K562 (cell line): ENCODE measurements around the gene FAM193A. TPM values are rescaled to one million over a fixed set of nuclear protein-coding genes. Genes with fewer than 3 reads are reported as not detected.

ENCODE experiments used
- ATAC-seq: fragments of 200-7000 bp; cut with Tn5 transposase; 3 replicates; pipeline ENCODE4 v1.9.1; 2020; ENCODE audit warnings: moderate library complexity
- BruUV-seq: library from RNA; stranded (reverse); fragments of 400-500 nt; replicated peaks from 2 replicates; lab custom pipeline; 2021; lab: Mats Ljungman, UMichigan
- CTCF ChIA-PET: fragments of 300-600 bp; formaldehyde crosslinking; extraction: SDS; loops from one replicate; lab custom pipeline; 2021; ENCODE audit warnings: low intra/inter-chr PET ratio; lab: Yijun Ruan, JAX
- POLR2A ChIA-PET: fragments of 300-600, 350-650 bp; sonication (Branson Sonifier 250); formaldehyde crosslinking; extraction: SDS; loops from one replicate; lab custom pipeline; 2021; ENCODE audit warnings: antibody characterized with exemption, inconsistent platforms; lab: Yijun Ruan, JAX
- DNase-seq, 4 experiments: peaks; one replicate each; pipeline versions ENCODE4 v3.0.0 to v3.0.0-alpha.2; 2011 to 2018; ENCODE audit warnings: low spot score in 3 of 4, mixed read lengths in 3 of 4; ENCODE audit errors: extremely low read depth in 1 of 4
- FAIRE-seq: peaks from 2 replicates; lab custom pipeline; 2011; peaks lifted over from hg19 to GRCh38; lab: Jason Lieb, UNC
- H2AFZ ChIP-seq: 2 replicates; pipeline ENCODE4 v1.6.0; 2011; ENCODE audit warnings: low read depth, low read length, control low read depth, inconsistent platforms
- H3K27ac ChIP-seq: fragments of 200-600 bp; 3 replicates; pipeline ENCODE4 v1.8.0; 2011; ENCODE audit warnings: low read depth, mild to moderate bottlenecking, control low read depth, inconsistent platforms, low read length, moderate library complexity, mixed read lengths; ENCODE audit errors: extremely low read depth
- H3K27me3 ChIP-seq, 2 experiments: fragments of 300-600 bp in 1 of 2; 2 replicates in 1 of 2; 3 replicates in 1 of 2; pipeline versions ENCODE4 v1.6.0 to v1.8.0; 2011; ENCODE audit warnings: inconsistent platforms in 2 of 2, low read length in 2 of 2, mild to moderate bottlenecking in 1 of 2, mixed read lengths in 1 of 2, moderate library complexity in 1 of 2; ENCODE audit not compliant: control insufficient read depth in 2 of 2, insufficient read depth in 2 of 2
- H3K36me3 ChIP-seq: fragments of 300-600 bp; 3 replicates; pipeline ENCODE4 v1.8.0; 2011; ENCODE audit warnings: mild to moderate bottlenecking, low read length, inconsistent platforms; ENCODE audit not compliant: control insufficient read depth, insufficient read depth
- H3K4me1 ChIP-seq, 2 experiments: fragments of 200-600 bp in 1 of 2; replicated peaks in 1 of 2; 2 replicates in 1 of 2; 3 replicates in 1 of 2; pipeline versions ENCODE4 v1.5.1 to v1.8.0; 2011; ENCODE audit warnings: inconsistent platforms in 2 of 2, low read length in 2 of 2, mild to moderate bottlenecking in 1 of 2, mixed read lengths in 1 of 2, moderate library complexity in 1 of 2; ENCODE audit not compliant: control insufficient read depth in 2 of 2, insufficient read depth in 2 of 2
- H3K4me2 ChIP-seq: 2 replicates; pipeline ENCODE4 v1.6.1; 2011; ENCODE audit warnings: low read length, control low read depth, inconsistent platforms, mixed read lengths; ENCODE audit not compliant: insufficient read depth
- H3K4me3 ChIP-seq: fragments of 200-600 bp; sonication (generic), shearing (Covaris generic); 2 replicates; pipeline ENCODE4 v1.5.1; 2016; ENCODE audit warnings: control low read depth, inconsistent platforms
- H3K79me2 ChIP-seq: fragments of 200-600 bp; 3 replicates; pipeline ENCODE4 v1.8.0; 2011; ENCODE audit warnings: low read length, inconsistent platforms; ENCODE audit not compliant: control insufficient read depth, insufficient read depth
- H3K9ac ChIP-seq, 2 experiments: 2 replicates each; pipeline versions ENCODE4 v1.6.0 to v1.6.1; 2011; ENCODE audit warnings: low read depth in 2 of 2, low read length in 2 of 2, control low read depth in 1 of 2, inconsistent platforms in 1 of 2, mild to moderate bottlenecking in 1 of 2, mixed read lengths in 1 of 2; ENCODE audit not compliant: insufficient read depth in 1 of 2
- H3K9me1 ChIP-seq: one replicate; pipeline ENCODE4 v1.6.0; 2011; ENCODE audit warnings: inconsistent platforms, mild to moderate bottlenecking, low read length, moderate library complexity; ENCODE audit not compliant: control insufficient read depth, insufficient read depth
- H3K9me3 ChIP-seq: replicated peaks from 2 replicates; pipeline ENCODE4 v1.5.1; 2011; ENCODE audit warnings: low read depth, low read length, inconsistent platforms; ENCODE audit not compliant: control insufficient read depth, insufficient read depth
- H4K20me1 ChIP-seq: replicated peaks from 2 replicates; pipeline ENCODE4 v1.6.1; 2011; ENCODE audit warnings: low read length, inconsistent platforms, mixed read lengths; ENCODE audit not compliant: control insufficient read depth, insufficient read depth
- DDX20 ChIP-seq: fragments of 450-650 bp; IDR thresholded peaks from 2 replicates; pipeline ENCODE4 v1.6.1; 2016; ENCODE audit warnings: missing genetic modification characterization, low read depth, mild to moderate bottlenecking, missing compliant biosample characterization, moderate library complexity
- FOS ChIP-seq: IDR thresholded peaks from 3 replicates; pipeline ENCODE4 v1.6.1; 2011; ENCODE audit not compliant: insufficient read length; ENCODE audit errors: extremely low read depth
- KDM5B ChIP-seq: fragments of 200-600 bp; sonication (generic); IDR thresholded peaks from 2 replicates; pipeline ENCODE4 v1.6.1; 2012; ENCODE audit warnings: low read depth, mild to moderate bottlenecking, moderate library complexity, low read length, control low read depth, inconsistent platforms; ENCODE audit not compliant: insufficient replicate concordance
- MIER1 ChIP-seq: fragments of 450-650 bp; IDR thresholded peaks from 2 replicates; pipeline ENCODE4 v1.6.1; 2016; ENCODE audit warnings: antibody characterized with exemption, mild to moderate bottlenecking, low read depth
- NCOR1 ChIP-seq: fragments of 450-650 bp; IDR thresholded peaks from 2 replicates; pipeline ENCODE4 v1.6.1; 2016; ENCODE audit warnings: mild to moderate bottlenecking, moderate library complexity
- PHB2 ChIP-seq: fragments of 450-650 bp; IDR thresholded peaks from 2 replicates; pipeline ENCODE4 v1.6.1; 2017; ENCODE audit warnings: low read depth
- RNF2 ChIP-seq: sonication (generic); IDR thresholded peaks from 2 replicates; pipeline ENCODE4 v1.6.1; 2016
- SAFB ChIP-seq: fragments of 200-400 bp; formaldehyde crosslinking; IDR thresholded peaks from 2 replicates; pipeline ENCODE4 v1.6.1; 2017; ENCODE audit warnings: low read depth, low read length, borderline replicate concordance
- SOX6 ChIP-seq: fragments of 450-650 bp; IDR thresholded peaks from 2 replicates; pipeline ENCODE4 v1.6.1; 2014; ENCODE audit warnings: mild to moderate bottlenecking
- SRSF7 ChIP-seq: fragments of 200-400 bp; formaldehyde crosslinking; optimal IDR thresholded peaks from 2 replicates; pipeline ENCODE3; 2017; ENCODE audit warnings: mild to moderate bottlenecking, low read depth, low read length
- WGBS: fragments of 100-300 bp; shearing (Covaris generic); methylation state at CpG from one replicate; pipeline ENCODE4 v1.1.6; 2016; ENCODE audit warnings: low coverage, mixed read lengths; ENCODE audit not compliant: insufficient coverage; ENCODE audit errors: missing lambda C conversion rate; 5-methylcytosine and 5-hydroxymethylcytosine counted together
- in situ Hi-C: fragments of 300-500 bp; cut with MboI; formaldehyde crosslinking; loops from 4 replicates; pipeline ENCODE4 v1.15.0; 2018; ENCODE audit warnings: inconsistent platforms, mixed read lengths
- intact Hi-C: fragments of 100-400 bp; cut with micrococcal nuclease; formaldehyde crosslinking; loops from 2 replicates; pipeline ENCODE4 v1.14.2; 2022
- polyA plus RNA-seq, 8 experiments: library from polyadenylated mRNA; depleted of rRNA in 4 of 8; stranded (reverse) in 5 of 8; unstranded in 3 of 8; fragments of >200 nt; fragmentation: Nextera tagmentation in 2 of 8; fragmentation: Illumina TruSeq in 1 of 8; extraction: Ambion mirVana in 2 of 8; extraction: Trizol in 1 of 8; gene quantifications; 2 replicates each; pipeline versions ENCODE4 v1.2.1 to v1.2.3, GENCODE V29; 2011 to 2014; ENCODE audit warnings: inconsistent platforms in 1 of 8, missing spikeins in 1 of 8
- total RNA-seq, 7 experiments: library from RNA; depleted of rRNA in 6 of 7; stranded (reverse); fragments of >200 nt in 6 of 7; fragmentation: Illumina TruSeq in 2 of 7; extraction: Trizol in 2 of 7; gene quantifications; 2 replicates each; pipeline versions ENCODE4 v1.2.1 to v1.2.3, GENCODE V29; 2011 to 2021; ENCODE audit warnings: low replicate concordance in 1 of 7
- TF ChIP-seq, protein P1 (sequence below): fragments of 250-450 bp; sonication (Bioruptor Pico); IDR thresholded peaks from 2 replicates; pipeline ENCODE4 v1.8.0; 2021; ENCODE audit warnings: moderate library complexity, mild to moderate bottlenecking, inconsistent platforms
- TF ChIP-seq, protein P2 (sequence below): fragments of 450-650 bp; conservative IDR thresholded peaks from 2 replicates; pipeline ENCODE4 v1.6.1; 2016; ENCODE audit warnings: missing genetic modification characterization, low read depth, mild to moderate bottlenecking, control low read depth, missing compliant biosample characterization
- TF ChIP-seq, protein P3 (sequence below): fragments of 250-450 bp; sonication (Bioruptor Pico); IDR thresholded peaks from 2 replicates; pipeline ENCODE4 v1.8.0; 2022; ENCODE audit warnings: inconsistent platforms, mild to moderate bottlenecking, moderate library complexity, borderline replicate concordance
- TF ChIP-seq, protein P4 (sequence below): fragments of 250-450 bp; sonication (Bioruptor Pico); IDR thresholded peaks from 2 replicates; pipeline ENCODE4 v1.4.0; 2020; ENCODE audit warnings: borderline replicate concordance
- TF ChIP-seq, protein P5 (sequence below): fragments of 250-450 bp; sonication (Bioruptor Pico); IDR thresholded peaks from 2 replicates; pipeline ENCODE4 v1.5.0; 2021; ENCODE audit warnings: mild to moderate bottlenecking, borderline replicate concordance

Gene FAM193A
- total and polyA plus RNA-seq, 9 of the 15 experiments (the other 6 are each of a cell fraction or from before 2014, with no cell fraction given): 0.46 to 24.6 (median 9.6) TPM

DNA sequence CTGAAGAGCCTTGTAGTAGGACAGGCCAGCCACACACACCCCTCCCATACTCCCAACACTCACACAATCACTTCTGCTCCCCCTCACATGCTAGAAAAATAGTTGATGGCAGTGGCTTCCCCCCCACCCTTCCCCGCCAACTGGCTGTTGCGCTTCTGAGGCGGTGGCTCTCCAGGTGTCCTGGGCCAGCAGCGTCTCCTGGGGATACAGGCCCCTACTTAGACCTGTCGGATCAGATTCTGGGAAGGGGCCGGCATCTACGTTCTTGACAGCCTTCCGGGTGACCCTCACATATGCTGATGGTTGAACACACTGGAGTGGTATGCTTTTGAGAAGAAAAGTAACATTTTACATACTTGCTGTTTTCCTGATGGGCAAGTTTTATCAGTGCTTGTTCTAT is 179.8 kb downstream of the FAM193A start:
- Histone ChIP-seq H3K27ac (no peak overlapping the region), H3K9me3 (no peaks in the 10 kb centered on the region), H3K4me2 (no peak overlapping the region), H4K20me1 (no peaks in the 10 kb centered on the region), H3K79me2 (no peaks in the 10 kb centered on the region), H3K9ac (no peak overlapping the region), H3K9me1 (no peaks in the 10 kb centered on the region), H3K27me3 (no peaks in the 10 kb centered on the region), H3K36me3 (peaks cover 60% of the 10 kb centered on the region; the same call in 2 of the 3 replicates), H3K4me3 (no peak overlapping the region), H3K4me1 (no peaks in the 10 kb centered on the region), H2AFZ (no peak overlapping the region)
- in situ Hi-C loops: no loop called here
- no peak for DNase-seq
- BruUV-seq: no TSS peak
- WGBS: 95% methylated on average over 8 of the region's 8 CpGs
- ChIA-PET POLR2A (no interaction called here), CTCF (no interaction called here)
- no peak for ATAC-seq
- no peak for FAIRE-seq
- intact Hi-C loops: no loop called here
- TF ChIP-seq KDM5B: no peak
- TF ChIP-seq, protein P1, sequence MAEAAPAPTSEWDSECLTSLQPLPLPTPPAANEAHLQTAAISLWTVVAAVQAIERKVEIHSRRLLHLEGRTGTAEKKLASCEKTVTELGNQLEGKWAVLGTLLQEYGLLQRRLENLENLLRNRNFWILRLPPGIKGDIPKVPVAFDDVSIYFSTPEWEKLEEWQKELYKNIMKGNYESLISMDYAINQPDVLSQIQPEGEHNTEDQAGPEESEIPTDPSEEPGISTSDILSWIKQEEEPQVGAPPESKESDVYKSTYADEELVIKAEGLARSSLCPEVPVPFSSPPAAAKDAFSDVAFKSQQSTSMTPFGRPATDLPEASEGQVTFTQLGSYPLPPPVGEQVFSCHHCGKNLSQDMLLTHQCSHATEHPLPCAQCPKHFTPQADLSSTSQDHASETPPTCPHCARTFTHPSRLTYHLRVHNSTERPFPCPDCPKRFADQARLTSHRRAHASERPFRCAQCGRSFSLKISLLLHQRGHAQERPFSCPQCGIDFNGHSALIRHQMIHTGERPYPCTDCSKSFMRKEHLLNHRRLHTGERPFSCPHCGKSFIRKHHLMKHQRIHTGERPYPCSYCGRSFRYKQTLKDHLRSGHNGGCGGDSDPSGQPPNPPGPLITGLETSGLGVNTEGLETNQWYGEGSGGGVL: no peak
- TF ChIP-seq, protein P2, sequence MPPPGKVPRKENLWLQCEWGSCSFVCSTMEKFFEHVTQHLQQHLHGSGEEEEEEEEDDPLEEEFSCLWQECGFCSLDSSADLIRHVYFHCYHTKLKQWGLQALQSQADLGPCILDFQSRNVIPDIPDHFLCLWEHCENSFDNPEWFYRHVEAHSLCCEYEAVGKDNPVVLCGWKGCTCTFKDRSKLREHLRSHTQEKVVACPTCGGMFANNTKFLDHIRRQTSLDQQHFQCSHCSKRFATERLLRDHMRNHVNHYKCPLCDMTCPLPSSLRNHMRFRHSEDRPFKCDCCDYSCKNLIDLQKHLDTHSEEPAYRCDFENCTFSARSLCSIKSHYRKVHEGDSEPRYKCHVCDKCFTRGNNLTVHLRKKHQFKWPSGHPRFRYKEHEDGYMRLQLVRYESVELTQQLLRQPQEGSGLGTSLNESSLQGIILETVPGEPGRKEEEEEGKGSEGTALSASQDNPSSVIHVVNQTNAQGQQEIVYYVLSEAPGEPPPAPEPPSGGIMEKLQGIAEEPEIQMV (tag): no peak
- TF ChIP-seq SAFB: no peak
- TF ChIP-seq NCOR1: no peak
- TF ChIP-seq SRSF7: no peak
- TF ChIP-seq, protein P3, sequence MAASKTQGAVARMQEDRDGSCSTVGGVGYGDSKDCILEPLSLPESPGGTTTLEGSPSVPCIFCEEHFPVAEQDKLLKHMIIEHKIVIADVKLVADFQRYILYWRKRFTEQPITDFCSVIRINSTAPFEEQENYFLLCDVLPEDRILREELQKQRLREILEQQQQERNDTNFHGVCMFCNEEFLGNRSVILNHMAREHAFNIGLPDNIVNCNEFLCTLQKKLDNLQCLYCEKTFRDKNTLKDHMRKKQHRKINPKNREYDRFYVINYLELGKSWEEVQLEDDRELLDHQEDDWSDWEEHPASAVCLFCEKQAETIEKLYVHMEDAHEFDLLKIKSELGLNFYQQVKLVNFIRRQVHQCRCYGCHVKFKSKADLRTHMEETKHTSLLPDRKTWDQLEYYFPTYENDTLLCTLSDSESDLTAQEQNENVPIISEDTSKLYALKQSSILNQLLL (CRISPR knock-in tag): no peak
- no peak for TF ChIP-seq FOS
- TF ChIP-seq, protein P4, sequence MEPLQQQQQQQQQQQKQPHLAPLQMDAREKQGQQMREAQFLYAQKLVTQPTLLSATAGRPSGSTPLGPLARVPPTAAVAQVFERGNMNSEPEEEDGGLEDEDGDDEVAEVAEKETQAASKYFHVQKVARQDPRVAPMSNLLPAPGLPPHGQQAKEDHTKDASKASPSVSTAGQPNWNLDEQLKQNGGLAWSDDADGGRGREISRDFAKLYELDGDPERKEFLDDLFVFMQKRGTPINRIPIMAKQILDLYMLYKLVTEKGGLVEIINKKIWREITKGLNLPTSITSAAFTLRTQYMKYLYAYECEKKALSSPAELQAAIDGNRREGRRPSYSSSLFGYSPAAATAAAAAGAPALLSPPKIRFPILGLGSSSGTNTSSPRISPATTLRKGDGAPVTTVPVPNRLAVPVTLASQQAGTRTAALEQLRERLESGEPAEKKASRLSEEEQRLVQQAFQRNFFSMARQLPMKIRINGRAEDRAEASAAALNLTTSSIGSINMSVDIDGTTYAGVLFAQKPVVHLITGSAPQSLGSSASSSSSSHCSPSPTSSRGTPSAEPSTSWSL (CRISPR knock-in tag): no peak
- TF ChIP-seq RNF2: no peak
- TF ChIP-seq SOX6: no peak
- TF ChIP-seq MIER1: no peak
- TF ChIP-seq PHB2: no peak
- no peak for TF ChIP-seq DDX20 (tag)
- TF ChIP-seq, protein P5, sequence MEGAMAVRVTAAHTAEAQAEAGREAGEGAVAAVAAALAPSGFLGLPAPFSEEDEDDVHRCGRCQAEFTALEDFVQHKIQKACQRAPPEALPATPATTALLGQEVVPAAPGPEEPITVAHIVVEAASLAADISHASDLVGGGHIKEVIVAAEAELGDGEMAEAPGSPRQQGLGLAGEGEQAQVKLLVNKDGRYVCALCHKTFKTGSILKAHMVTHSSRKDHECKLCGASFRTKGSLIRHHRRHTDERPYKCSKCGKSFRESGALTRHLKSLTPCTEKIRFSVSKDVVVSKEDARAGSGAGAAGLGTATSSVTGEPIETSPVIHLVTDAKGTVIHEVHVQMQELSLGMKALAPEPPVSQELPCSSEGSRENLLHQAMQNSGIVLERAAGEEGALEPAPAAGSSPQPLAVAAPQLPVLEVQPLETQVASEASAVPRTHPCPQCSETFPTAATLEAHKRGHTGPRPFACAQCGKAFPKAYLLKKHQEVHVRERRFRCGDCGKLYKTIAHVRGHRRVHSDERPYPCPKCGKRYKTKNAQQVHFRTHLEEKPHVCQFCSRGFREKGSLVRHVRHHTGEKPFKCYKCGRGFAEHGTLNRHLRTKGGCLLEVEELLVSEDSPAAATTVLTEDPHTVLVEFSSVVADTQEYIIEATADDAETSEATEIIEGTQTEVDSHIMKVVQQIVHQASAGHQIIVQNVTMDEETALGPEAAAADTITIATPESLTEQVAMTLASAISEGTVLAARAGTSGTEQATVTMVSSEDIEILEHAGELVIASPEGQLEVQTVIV (CRISPR knock-in tag): no peak
